K562 (cell line): ENCODE results near the gene CD99L2. TPM values are rescaled to one million over a fixed set of nuclear protein-coding genes. Genes with fewer than 3 reads are reported as not detected.

Experiments used
- ATAC-seq: fragments of 200-7000 bp; cut with Tn5 transposase; 3 replicates; pipeline ENCODE4 v1.9.1; 2020; ENCODE audit warnings: moderate library complexity
- BruUV-seq: library from RNA; stranded (reverse); fragments of 400-500 nt; replicated peaks from 2 replicates; lab custom pipeline; 2021; lab: Mats Ljungman, UMichigan
- CTCF ChIA-PET: fragments of 300-600 bp; formaldehyde crosslinking; extraction: SDS; loops from one replicate; lab custom pipeline; 2021; ENCODE audit warnings: low intra/inter-chr PET ratio; lab: Yijun Ruan, JAX
- POLR2A ChIA-PET: fragments of 300-600, 350-650 bp; sonication (Branson Sonifier 250); formaldehyde crosslinking; extraction: SDS; loops from one replicate; lab custom pipeline; 2021; ENCODE audit warnings: antibody characterized with exemption, inconsistent platforms; lab: Yijun Ruan, JAX
- DNase-seq, 4 experiments: peaks; one replicate each; pipeline versions ENCODE4 v3.0.0 to v3.0.0-alpha.2; 2011 to 2018; ENCODE audit warnings: low spot score in 3 of 4, mixed read lengths in 3 of 4; ENCODE audit errors: extremely low read depth in 1 of 4
- FAIRE-seq: peaks from 2 replicates; lab custom pipeline; 2011; peaks lifted over from hg19 to GRCh38; lab: Jason Lieb, UNC
- H2AFZ ChIP-seq: 2 replicates; pipeline ENCODE4 v1.6.0; 2011; ENCODE audit warnings: low read depth, low read length, control low read depth, inconsistent platforms
- H3K27ac ChIP-seq: fragments of 200-600 bp; 3 replicates; pipeline ENCODE4 v1.8.0; 2011; ENCODE audit warnings: low read depth, mild to moderate bottlenecking, control low read depth, inconsistent platforms, low read length, moderate library complexity, mixed read lengths; ENCODE audit errors: extremely low read depth
- H3K27me3 ChIP-seq, 2 experiments: fragments of 300-600 bp in 1 of 2; 2 replicates in 1 of 2; 3 replicates in 1 of 2; pipeline versions ENCODE4 v1.6.0 to v1.8.0; 2011; ENCODE audit warnings: inconsistent platforms in 2 of 2, low read length in 2 of 2, mild to moderate bottlenecking in 1 of 2, mixed read lengths in 1 of 2, moderate library complexity in 1 of 2; ENCODE audit not compliant: control insufficient read depth in 2 of 2, insufficient read depth in 2 of 2
- H3K36me3 ChIP-seq: fragments of 300-600 bp; 3 replicates; pipeline ENCODE4 v1.8.0; 2011; ENCODE audit warnings: mild to moderate bottlenecking, low read length, inconsistent platforms; ENCODE audit not compliant: control insufficient read depth, insufficient read depth
- H3K4me1 ChIP-seq, 2 experiments: fragments of 200-600 bp in 1 of 2; replicated peaks in 1 of 2; 2 replicates in 1 of 2; 3 replicates in 1 of 2; pipeline versions ENCODE4 v1.5.1 to v1.8.0; 2011; ENCODE audit warnings: inconsistent platforms in 2 of 2, low read length in 2 of 2, mild to moderate bottlenecking in 1 of 2, mixed read lengths in 1 of 2, moderate library complexity in 1 of 2; ENCODE audit not compliant: control insufficient read depth in 2 of 2, insufficient read depth in 2 of 2
- H3K4me2 ChIP-seq: 2 replicates; pipeline ENCODE4 v1.6.1; 2011; ENCODE audit warnings: low read length, control low read depth, inconsistent platforms, mixed read lengths; ENCODE audit not compliant: insufficient read depth
- H3K4me3 ChIP-seq: fragments of 200-600 bp; sonication (generic), shearing (Covaris generic); 2 replicates; pipeline ENCODE4 v1.5.1; 2016; ENCODE audit warnings: control low read depth, inconsistent platforms
- H3K79me2 ChIP-seq: fragments of 200-600 bp; 3 replicates; pipeline ENCODE4 v1.8.0; 2011; ENCODE audit warnings: low read length, inconsistent platforms; ENCODE audit not compliant: control insufficient read depth, insufficient read depth
- H3K9ac ChIP-seq, 2 experiments: 2 replicates each; pipeline versions ENCODE4 v1.6.0 to v1.6.1; 2011; ENCODE audit warnings: low read depth in 2 of 2, low read length in 2 of 2, control low read depth in 1 of 2, inconsistent platforms in 1 of 2, mild to moderate bottlenecking in 1 of 2, mixed read lengths in 1 of 2; ENCODE audit not compliant: insufficient read depth in 1 of 2
- H3K9me1 ChIP-seq: one replicate; pipeline ENCODE4 v1.6.0; 2011; ENCODE audit warnings: inconsistent platforms, mild to moderate bottlenecking, low read length, moderate library complexity; ENCODE audit not compliant: control insufficient read depth, insufficient read depth
- H3K9me3 ChIP-seq: replicated peaks from 2 replicates; pipeline ENCODE4 v1.5.1; 2011; ENCODE audit warnings: low read depth, low read length, inconsistent platforms; ENCODE audit not compliant: control insufficient read depth, insufficient read depth
- H4K20me1 ChIP-seq: replicated peaks from 2 replicates; pipeline ENCODE4 v1.6.1; 2011; ENCODE audit warnings: low read length, inconsistent platforms, mixed read lengths; ENCODE audit not compliant: control insufficient read depth, insufficient read depth
- AFF4 ChIP-seq: sonication (generic); formaldehyde crosslinking; IDR thresholded peaks from 2 replicates; pipeline ENCODE4 v1.8.0; 2023; ENCODE audit warnings: mild to moderate bottlenecking, missing genetic modification reagents
- L3MBTL2 ChIP-seq: fragments of 450-650 bp; IDR thresholded peaks from 2 replicates; pipeline ENCODE4 v1.6.1; 2016; ENCODE audit warnings: mild to moderate bottlenecking, moderate library complexity
- MBD2 ChIP-seq: sonication (generic); IDR thresholded peaks from 2 replicates; pipeline ENCODE4 v1.6.1; 2016; ENCODE audit warnings: low read depth, borderline replicate concordance
- NR4A1 ChIP-seq, 2 experiments: fragments of 250-450 bp in 1 of 2; fragments of 450-650 bp in 1 of 2; sonication (Bioruptor Pico) in 1 of 2; IDR thresholded peaks; 2 replicates each; pipeline versions ENCODE4 v1.4.0 to v1.6.1; 2016 to 2020; ENCODE audit warnings: mild to moderate bottlenecking in 2 of 2, missing compliant biosample characterization in 1 of 2, missing genetic modification characterization in 1 of 2, moderate library complexity in 1 of 2
- PTRF ChIP-seq: fragments of 450-650 bp; IDR thresholded peaks from 2 replicates; pipeline ENCODE4 v1.6.1; 2016; ENCODE audit warnings: mild to moderate bottlenecking, missing genetic modification characterization, missing compliant biosample characterization
- SRSF9 ChIP-seq: fragments of 200-400 bp; formaldehyde crosslinking; IDR thresholded peaks from 2 replicates; pipeline ENCODE4 v1.6.1; 2017; ENCODE audit warnings: low read depth, low read length, borderline replicate concordance
- ZNF175 ChIP-seq: fragments of 200-800 bp; sonication (Bioruptor generic); IDR thresholded peaks from 2 replicates; pipeline ENCODE4 v1.6.1; 2016; ENCODE audit warnings: low read depth, mild to moderate bottlenecking, missing genetic modification characterization, missing compliant biosample characterization
- WGBS: fragments of 100-300 bp; shearing (Covaris generic); methylation state at CpG from one replicate; pipeline ENCODE4 v1.1.6; 2016; ENCODE audit warnings: low coverage, mixed read lengths; ENCODE audit not compliant: insufficient coverage; ENCODE audit errors: missing lambda C conversion rate; 5-methylcytosine and 5-hydroxymethylcytosine counted together
- in situ Hi-C: fragments of 300-500 bp; cut with MboI; formaldehyde crosslinking; loops from 4 replicates; pipeline ENCODE4 v1.15.0; 2018; ENCODE audit warnings: inconsistent platforms, mixed read lengths
- intact Hi-C: fragments of 100-400 bp; cut with micrococcal nuclease; formaldehyde crosslinking; loops from 2 replicates; pipeline ENCODE4 v1.14.2; 2022
- polyA plus RNA-seq, 8 experiments: library from polyadenylated mRNA; depleted of rRNA in 4 of 8; stranded (reverse) in 5 of 8; unstranded in 3 of 8; fragments of >200 nt; fragmentation: Nextera tagmentation in 2 of 8; fragmentation: Illumina TruSeq in 1 of 8; extraction: Ambion mirVana in 2 of 8; extraction: Trizol in 1 of 8; gene quantifications; 2 replicates each; pipeline versions ENCODE4 v1.2.1 to v1.2.3, GENCODE V29; 2011 to 2014; ENCODE audit warnings: inconsistent platforms in 1 of 8, missing spikeins in 1 of 8
- total RNA-seq, 7 experiments: library from RNA; depleted of rRNA in 6 of 7; stranded (reverse); fragments of >200 nt in 6 of 7; fragmentation: Illumina TruSeq in 2 of 7; extraction: Trizol in 2 of 7; gene quantifications; 2 replicates each; pipeline versions ENCODE4 v1.2.1 to v1.2.3, GENCODE V29; 2011 to 2021; ENCODE audit warnings: low replicate concordance in 1 of 7
- TF ChIP-seq, protein P1 (sequence below): sonication (generic); formaldehyde crosslinking; IDR thresholded peaks from 2 replicates; pipeline ENCODE4 v1.5.0; 2020; ENCODE audit warnings: missing genetic modification reagents

CD99L2 gene
- total and polyA plus RNA-seq, 9 of the 15 experiments (the other 6 are each of a cell fraction or from before 2014, with no cell fraction given), result 0.76 to 19.0 (median 11.9) TPM

GRCh38 chrX:150934453-150934852 lies 36.0 kb upstream of the CD99L2 start:
- ChIA-PET POLR2A (interaction anchor here (0.9 to 1.5 kb wide), 4 partner anchors 12 to 33 kb away, joined by 3 to 5 read pairs (median 3); no protein-coding TSS in a partner anchor), CTCF (no interaction called here)
- WGBS, result 0% methylated on average over 1 of the region's 5 CpGs
- Histone ChIP-seq H2AFZ (peak overlapping the region; percentile 68; the same call in 1 of the 2 replicates), H3K9me3 (no peaks in the 10 kb centered on the region), H3K9ac (no peak overlapping the region), H3K27ac (no peak overlapping the region), H3K9me1 (no peaks in the 10 kb centered on the region), H4K20me1 (no peaks in the 10 kb centered on the region), H3K4me1 (peaks cover 0 to 9% of the 10 kb centered on the region in 2 experiments; a peak in 1 of 5 replicates), H3K4me2 (peak overlapping the region; percentile 25; the same call in 1 of the 2 replicates), H3K36me3 (no peaks in the 10 kb centered on the region), H3K79me2 (no peaks in the 10 kb centered on the region), H3K27me3 (no peaks in the 10 kb centered on the region), H3K4me3 (no peak overlapping the region)
- in situ Hi-C loops (no loop called here), intact Hi-C loops (no loop called here)
- ATAC-seq (peak; percentile 80), DNase-seq (no peak), FAIRE-seq (no peak)
- peak; percentile 40; the same call in 1 of the 2 replicates for TF ChIP-seq ZNF175 (CRISPR knock-in tag)
- no peak for TF ChIP-seq PTRF
- TF ChIP-seq L3MBTL2, result peak; percentile 26; the same call in 1 of the 2 replicates
- TF ChIP-seq NR4A1 (CRISPR knock-in tag; IDR thresholded peaks at IDR 0.05), result no peak
- TF ChIP-seq NR4A1 (tag; IDR thresholded peaks at IDR 0.05), result no peak
- no peak for TF ChIP-seq MBD2
- TF ChIP-seq AFF4 (CRISPR knock-in tag), result no peak
- TF ChIP-seq, protein P1, sequence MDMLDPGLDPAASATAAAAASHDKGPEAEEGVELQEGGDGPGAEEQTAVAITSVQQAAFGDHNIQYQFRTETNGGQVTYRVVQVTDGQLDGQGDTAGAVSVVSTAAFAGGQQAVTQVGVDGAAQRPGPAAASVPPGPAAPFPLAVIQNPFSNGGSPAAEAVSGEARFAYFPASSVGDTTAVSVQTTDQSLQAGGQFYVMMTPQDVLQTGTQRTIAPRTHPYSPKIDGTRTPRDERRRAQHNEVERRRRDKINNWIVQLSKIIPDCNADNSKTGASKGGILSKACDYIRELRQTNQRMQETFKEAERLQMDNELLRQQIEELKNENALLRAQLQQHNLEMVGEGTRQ (CRISPR knock-in tag), result 0 out of 2 replicates have a peak, but pooled peaks have one; percentile 3
- TF ChIP-seq SRSF9, result no peak
- no TSS peak for BruUV-seq
